Aorta (tissue), 5 donors: ENCODE measurements around the gene GOLGA3. TPM values are rescaled to one million over a fixed set of nuclear protein-coding genes. Genes with fewer than 3 reads are reported as not detected.

Experiments
- ATAC-seq: fragments of 200-7000 bp; cut with Tn5 transposase; one replicate; pipeline ENCODE4 v1.9.1; 2022; ENCODE audit warnings: moderate library complexity; ENCODE audit not compliant: low FRiP score
- DNase-seq, 2 donors: peaks; one replicate each; pipeline ENCODE4 v3.0.0-alpha.2; 2020
- H3K27ac ChIP-seq, 2 donors: one replicate each; pipeline ENCODE4 v1.5.1; 2013; ENCODE audit warnings: low read length in 2 of 2, mild to moderate bottlenecking in 2 of 2, moderate library complexity in 2 of 2, control low read depth in 1 of 2, inconsistent platforms in 1 of 2, low read depth in 1 of 2
- H3K27me3 ChIP-seq, 2 donors: one replicate each; pipeline ENCODE4 v1.6.1; 2013; ENCODE audit warnings: control low read depth in 1 of 2, low read length in 1 of 2, mild to moderate bottlenecking in 1 of 2, moderate library complexity in 1 of 2; ENCODE audit not compliant: insufficient read depth in 2 of 2, control insufficient read depth in 1 of 2
- H3K36me3 ChIP-seq, 2 donors: one replicate each; pipeline ENCODE4 v1.6.1; 2013; ENCODE audit warnings: control low read depth in 1 of 2, low read length in 1 of 2, mild to moderate bottlenecking in 1 of 2; ENCODE audit not compliant: insufficient read depth in 2 of 2, control insufficient read depth in 1 of 2
- H3K4me1 ChIP-seq, 2 donors: one replicate each; pipeline ENCODE4 v1.6.1; 2013; ENCODE audit warnings: low read length in 2 of 2, control low read depth in 1 of 2, mild to moderate bottlenecking in 1 of 2, moderate library complexity in 1 of 2; ENCODE audit not compliant: insufficient read depth in 2 of 2, control insufficient read depth in 1 of 2
- H3K4me3 ChIP-seq, 2 donors: one replicate each; pipeline ENCODE4 v1.5.1; 2013; ENCODE audit warnings: low read length in 2 of 2, control low read depth in 1 of 2, mild to moderate bottlenecking in 1 of 2
- H3K9me3 ChIP-seq: one replicate; pipeline ENCODE4 v1.6.1; 2013; ENCODE audit warnings: mild to moderate bottlenecking, low read length; ENCODE audit not compliant: control insufficient read depth
- WGBS, 2 donors: extraction: QIAGEN DNeasy Blood & Tissue Kit; methylation state at CpG; one replicate each; pipeline ENCODE4 v1.1.7; 2013; 5-methylcytosine and 5-hydroxymethylcytosine counted together
- intact Hi-C, 2 donors: fragments of 100-400 bp; cut with DNase I; formaldehyde crosslinking; loops; one replicate each; pipeline versions ENCODE4 v1.14.2 to v1.15.0; 2022
- polyA plus RNA-seq, 2 donors: library from polyadenylated mRNA; stranded (reverse); fragments of 200-250 nt; gene quantifications; one replicate each; pipeline ENCODE4 v1.2.3, GENCODE V29; 2013
- total RNA-seq, 2 donors: library from RNA; stranded (reverse); fragmentation: NEBNext Ultra II Directional; extraction: Animal tissue kit (Norgen Biotek cat#: 25700); gene quantifications; one replicate each; pipeline ENCODE4 v1.2.1, GENCODE V29; 2021
- donor health status: healthy with polysubstance abuse.
- donor health status: Bipolar disorder and iron deficiency.
- donor health status: DM: no; HTN: no; CAD: no.
- donor health status: DM: no; HTN: no; CAD: no.
- donor health status: DM: yes; HTN: yes; CAD: no.

Gene GOLGA3
- total and polyA plus RNA-seq, 4 donors = 17.9 to 91.2 (median 52.4) TPM

DNA sequence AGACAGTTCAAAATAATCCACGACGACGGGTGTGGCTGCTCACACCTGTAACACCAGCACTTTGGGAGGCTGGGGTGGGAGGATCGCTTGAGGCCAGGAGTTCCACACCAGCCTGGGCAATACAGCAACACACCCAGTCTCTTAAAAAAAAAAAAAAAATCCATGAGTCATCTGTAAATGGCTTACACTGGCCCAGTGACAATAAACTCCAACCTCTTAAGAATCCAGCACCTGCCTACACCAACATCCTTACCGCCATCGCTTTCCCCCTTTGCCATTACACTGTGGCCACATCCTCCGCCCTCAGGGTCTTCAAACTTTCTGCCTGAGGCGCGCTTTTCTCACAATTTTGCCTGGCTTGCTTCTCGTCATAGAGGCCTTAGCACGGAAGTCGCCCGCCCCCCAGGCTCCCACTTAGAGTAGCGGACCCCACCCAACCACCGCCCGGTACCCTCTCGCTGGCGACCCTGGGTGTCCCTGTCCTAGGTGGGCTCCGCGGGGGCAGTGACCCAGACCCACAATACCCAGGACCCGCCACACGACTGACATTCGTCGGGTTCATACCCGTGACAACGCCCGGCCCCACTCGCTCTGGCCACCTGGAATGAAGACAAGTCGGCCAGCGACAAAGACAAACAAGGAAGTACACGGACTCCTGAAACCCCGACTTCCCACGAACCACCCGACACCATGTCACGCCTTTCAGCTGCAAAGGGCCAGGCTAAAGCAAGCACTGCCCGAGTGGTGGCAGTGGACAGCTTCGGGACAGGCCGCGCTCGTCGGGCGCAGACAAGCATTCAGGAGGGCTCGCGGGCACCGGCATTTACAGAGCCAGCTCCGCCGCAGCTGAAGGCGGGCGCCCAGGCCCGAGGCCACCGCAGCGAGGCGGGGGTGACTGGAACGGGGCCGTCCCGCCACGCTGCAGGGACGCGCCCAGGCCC is 636 bp downstream of the GOLGA3 start:
- DNase-seq (peak in 1 of 2 donors; percentile 61), ATAC-seq (peak; percentile 24)
- Histone ChIP-seq H3K4me1 (no peaks in the 10 kb centered on the region), H3K27me3 (no peaks in the 10 kb centered on the region), H3K27ac (peak overlapping the region in 1 of 2 donors; percentile 38), H3K9me3 (no peaks in the 10 kb centered on the region), H3K4me3 (peak overlapping the region; percentile 61 to 85), H3K36me3 (peaks cover 0 to 4% of the 10 kb centered on the region in 2 donors)
- 5 to 8% methylated on average over 45 to 59 of the region's 59 CpGs for WGBS, 2 donors
- intact Hi-C loops = loop anchor here in 1 of 2 donors (5.0 kb wide), 1 partner anchor 66 kb away; the partner anchor contains the start of gene ANKLE2

DNA sequence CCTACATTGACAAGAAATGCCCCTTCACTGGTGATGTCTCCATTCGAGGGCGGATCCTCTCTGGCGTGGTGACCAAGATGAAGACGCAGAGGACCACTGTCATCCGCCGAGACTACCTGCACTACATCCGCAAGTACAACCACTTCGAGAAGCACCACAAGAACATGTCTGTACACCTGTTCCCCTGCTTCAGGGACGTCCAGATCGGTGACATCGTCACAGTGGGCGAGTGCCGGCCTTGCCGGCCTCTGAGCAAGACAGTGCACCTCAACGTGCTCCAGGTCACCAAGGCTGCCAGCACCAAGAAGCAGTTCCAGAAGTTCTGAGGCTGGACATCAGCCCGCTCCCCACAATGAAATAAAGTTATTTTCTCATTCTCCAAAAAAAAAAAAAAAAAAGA is 2.8 kb downstream of the GOLGA3 start:
- H3K4me1 ChIP-seq = no peaks in the 10 kb centered on the region
- no peak overlapping the region for H3K4me3 ChIP-seq
- H3K9me3 ChIP-seq = no peaks in the 10 kb centered on the region
- no peak for ATAC-seq
- intact Hi-C loops = loop anchor here in 1 of 2 donors (5.0 kb wide), 1 partner anchor 64 kb away; the partner anchor contains the start of gene ANKLE2
- WGBS, 2 donors = 88 to 91% methylated on average over 16 of the region's 16 CpGs
- no peak for DNase-seq
- H3K27me3 ChIP-seq = no peaks in the 10 kb centered on the region
- no peak overlapping the region for H3K27ac ChIP-seq
- peaks cover 0 to 4% of the 10 kb centered on the region in 2 donors for H3K36me3 ChIP-seq

- ATAC-seq = no peak
- intact Hi-C loops = loop anchor here in 1 of 2 donors (5.0 kb wide), 1 partner anchor 63 kb away; the partner anchor contains the start of gene ANKLE2
- H3K36me3 ChIP-seq = peaks cover 0 to 5% of the 10 kb centered on the region in 2 donors
- WGBS, 2 donors = 88 to 89% methylated on average over 18 of the region's 18 CpGs
- no peak for DNase-seq
- no peak overlapping the region for H3K27ac ChIP-seq
- no peaks in the 10 kb centered on the region for H3K9me3 ChIP-seq
- no peaks in the 10 kb centered on the region for H3K27me3 ChIP-seq
- H3K4me3 ChIP-seq = no peak overlapping the region
- no peaks in the 10 kb centered on the region for H3K4me1 ChIP-seq
Observed at GRCh38 chr12:132825089-132825488, 3.6 kb downstream of the GOLGA3 start.

DNA sequence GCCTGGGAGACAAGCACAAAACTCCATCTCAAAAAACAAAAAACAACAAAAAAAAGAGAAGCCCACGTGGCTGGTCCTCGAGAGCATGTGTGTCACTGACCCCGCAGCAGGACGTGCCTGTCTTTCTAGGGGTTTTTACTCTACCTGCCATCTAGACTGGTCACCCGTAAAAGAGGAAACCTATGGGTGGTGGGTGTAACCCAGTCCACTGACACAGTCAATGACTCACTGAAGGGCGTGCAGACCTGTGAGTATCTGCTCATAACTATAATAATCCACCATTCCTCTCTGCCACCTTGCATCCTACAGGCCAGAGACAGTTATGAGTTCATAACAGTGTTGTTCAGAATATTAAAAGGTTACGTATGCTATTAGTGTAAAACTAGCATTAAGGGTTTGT is 4.6 kb downstream of the GOLGA3 start:
- intact Hi-C loops = no loop called here
- Histone ChIP-seq H3K4me3 (no peak overlapping the region), H3K27ac (no peak overlapping the region), H3K9me3 (no peaks in the 10 kb centered on the region), H3K4me1 (no peaks in the 10 kb centered on the region), H3K36me3 (peaks cover 0 to 6% of the 10 kb centered on the region in 2 donors), H3K27me3 (no peaks in the 10 kb centered on the region)
- ATAC-seq (no peak), DNase-seq (no peak)
- 71 to 74% methylated on average over 7 of the region's 7 CpGs for WGBS, 2 donors

GRCh38 chr12:132818562-132818961 is 10.1 kb downstream of the GOLGA3 start:
- no peaks in the 10 kb centered on the region for H3K27me3 ChIP-seq
- ATAC-seq (no peak), DNase-seq (no peak)
- H3K27ac ChIP-seq = no peak overlapping the region
- intact Hi-C loops = no loop called here
- peaks cover 0 to 7% of the 10 kb centered on the region in 2 donors for H3K36me3 ChIP-seq
- H3K4me3 ChIP-seq = no peak overlapping the region
- no peaks in the 10 kb centered on the region for H3K9me3 ChIP-seq
- WGBS, 2 donors = 81 to 82% methylated on average over 8 of the region's 8 CpGs
- no peaks in the 10 kb centered on the region for H3K4me1 ChIP-seq

DNA sequence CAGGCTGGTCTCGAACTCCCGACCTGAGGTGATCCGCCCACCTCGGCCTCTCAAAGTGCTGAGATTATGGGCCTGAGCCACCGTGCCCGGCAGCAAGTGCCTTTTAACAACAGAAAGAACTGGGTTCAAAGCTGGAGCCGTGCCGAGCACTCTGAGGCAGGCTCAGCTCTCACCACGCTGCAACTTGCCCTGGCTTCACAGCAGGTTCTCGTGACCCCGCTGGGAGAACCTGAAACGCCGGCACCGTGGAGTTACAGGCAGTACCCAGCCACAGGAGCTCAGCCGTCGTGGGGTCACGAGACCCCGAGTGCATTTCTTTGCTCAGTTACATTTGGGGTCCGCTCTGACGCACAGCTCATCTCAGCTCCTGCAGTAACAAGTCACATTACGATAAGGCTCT is 14.4 kb downstream of the GOLGA3 start:
- Histone ChIP-seq H3K27me3 (no peaks in the 10 kb centered on the region), H3K4me3 (no peak overlapping the region), H3K4me1 (no peaks in the 10 kb centered on the region), H3K9me3 (no peaks in the 10 kb centered on the region), H3K27ac (no peak overlapping the region), H3K36me3 (peaks cover 0 to 5% of the 10 kb centered on the region in 2 donors)
- WGBS, 2 donors = 97 to 98% methylated on average over 21 of the region's 21 CpGs
- no peak for DNase-seq
- ATAC-seq = no peak
- intact Hi-C loops = no loop called here

- H3K27ac ChIP-seq = no peak overlapping the region
- no peak overlapping the region for H3K4me3 ChIP-seq
- intact Hi-C loops = no loop called here
- H3K27me3 ChIP-seq = no peaks in the 10 kb centered on the region
- H3K36me3 ChIP-seq = peaks cover 0 to 3% of the 10 kb centered on the region in 2 donors
- no peaks in the 10 kb centered on the region for H3K9me3 ChIP-seq
- ATAC-seq (no peak), DNase-seq (no peak)
- H3K4me1 ChIP-seq = no peaks in the 10 kb centered on the region
- WGBS, 2 donors = 91 to 95% methylated on average over 5 to 6 of the region's 6 CpGs
Observed at GRCh38 chr12:132813443-132813842, 15.2 kb downstream of the GOLGA3 start.

- peaks cover 0 to 5% of the 10 kb centered on the region in 2 donors for H3K36me3 ChIP-seq
- H3K4me1 ChIP-seq = no peaks in the 10 kb centered on the region
- intact Hi-C loops = no loop called here
- no peak overlapping the region for H3K4me3 ChIP-seq
- no peaks in the 10 kb centered on the region for H3K27me3 ChIP-seq
- H3K9me3 ChIP-seq = no peaks in the 10 kb centered on the region
- DNase-seq (no peak), ATAC-seq (no peak)
- no peak overlapping the region for H3K27ac ChIP-seq
- 85 to 87% methylated on average over 8 of the region's 8 CpGs for WGBS, 2 donors
Observed at GRCh38 chr12:132812631-132813305, 15.9 kb downstream of the GOLGA3 start.
